ENCODE data around the gene CFAP97D2.

The CFAP97D2 gene

DNA sequence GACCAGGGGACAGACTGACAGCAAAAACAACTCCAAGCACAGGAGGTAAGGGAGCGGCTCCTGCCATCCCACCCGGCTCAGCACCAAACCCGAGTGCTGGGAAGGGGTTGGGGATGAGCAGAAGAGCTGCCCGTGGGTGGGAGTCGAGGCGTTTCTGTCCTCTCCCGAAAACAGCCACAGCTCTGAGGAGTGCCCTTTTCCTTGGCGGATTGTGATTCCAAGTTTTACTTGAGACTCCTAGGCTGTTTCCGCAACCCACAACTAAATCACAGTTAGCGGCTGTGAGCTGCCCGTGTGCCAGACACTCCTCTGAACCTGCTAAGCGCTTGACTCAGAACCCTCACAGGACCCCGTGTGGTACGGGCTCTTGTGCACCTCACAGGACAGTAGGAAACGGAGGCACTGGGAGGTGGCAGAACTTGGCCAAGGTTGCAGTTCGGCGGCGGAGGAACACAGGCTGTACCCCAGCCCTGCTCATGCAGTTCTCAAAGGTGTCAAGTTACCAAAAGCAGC, 21.4 kb downstream of the CFAP97D2 start:
- no peak for DNase-seq

DNA sequence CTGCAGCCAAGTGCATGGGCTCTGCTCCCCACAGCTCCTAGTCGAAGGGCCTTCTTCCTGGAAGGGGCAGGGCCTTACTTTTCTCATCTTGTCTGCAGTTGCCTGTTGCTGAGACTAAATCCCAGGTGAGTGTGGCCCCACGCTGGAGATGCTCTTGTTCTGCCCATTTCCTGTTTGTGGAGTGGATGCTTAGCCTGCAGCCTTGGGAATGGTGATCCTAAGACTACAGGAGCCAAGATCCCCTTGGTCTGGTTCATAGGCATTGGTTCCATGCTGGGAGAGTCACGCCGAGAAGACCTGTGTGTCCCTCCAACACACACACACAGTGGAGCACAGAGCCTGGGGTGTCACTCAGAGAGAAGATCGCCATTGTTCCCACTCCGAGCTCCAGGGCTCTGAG, 23.5 kb downstream of the CFAP97D2 start:
- DNase-seq: no peak

DNA sequence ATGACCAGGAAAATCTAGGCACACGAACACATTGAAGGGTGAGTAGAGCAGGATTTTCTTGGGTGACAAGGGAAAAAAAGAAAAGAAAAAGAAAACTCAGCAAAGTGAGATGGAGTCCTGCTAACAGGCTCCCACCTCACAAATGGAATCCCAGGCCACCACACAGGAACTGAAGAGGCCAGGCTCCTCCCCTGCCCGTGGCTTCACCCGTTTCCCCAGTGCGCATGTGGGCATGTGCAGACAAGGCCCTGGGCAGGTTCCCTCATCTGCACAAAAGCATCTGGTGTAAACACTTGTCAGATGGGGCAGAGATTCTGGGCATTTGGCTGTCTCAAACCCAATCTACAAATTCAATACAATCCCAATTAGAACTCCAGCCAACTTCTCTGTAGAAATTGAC, 24.5 kb downstream of the CFAP97D2 start:
- no peak for DNase-seq

DNA sequence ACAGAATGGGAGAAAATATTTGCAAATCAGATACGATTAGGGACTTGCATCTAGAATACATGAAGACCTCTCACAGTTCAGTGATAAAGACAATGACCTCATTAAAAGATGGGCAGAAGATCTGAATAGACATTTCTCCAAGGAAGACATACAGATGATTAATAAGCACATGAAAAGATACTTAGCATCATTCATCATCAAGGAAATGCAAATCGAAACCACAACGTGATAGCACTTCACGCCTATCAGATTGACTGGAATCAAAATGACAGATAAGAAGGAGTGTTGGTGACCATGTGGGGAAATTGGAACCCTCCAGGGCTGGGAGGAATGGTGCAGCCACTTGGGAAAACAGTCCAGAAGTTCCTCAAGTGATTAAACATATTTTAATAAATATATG, 25.8 kb downstream of the CFAP97D2 start:
- no peak for DNase-seq

DNA sequence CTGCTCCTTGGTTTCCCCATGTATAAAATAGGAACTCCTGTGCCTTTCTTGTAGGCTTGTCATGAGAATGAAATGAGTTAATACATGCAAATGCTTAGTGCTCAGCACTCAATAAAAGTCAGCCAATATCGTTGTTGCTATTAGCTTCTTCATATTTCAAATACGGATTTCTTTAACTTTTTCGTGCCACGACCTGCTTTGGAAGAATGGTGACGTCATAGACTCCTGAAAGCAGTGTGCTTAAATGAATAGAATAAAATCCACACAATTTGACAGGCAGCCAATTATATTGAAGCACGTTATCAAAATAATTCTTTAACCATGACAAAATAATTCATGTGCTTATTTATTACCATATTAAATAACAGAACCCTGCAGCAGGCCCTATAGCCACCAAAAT, 29.1 kb downstream of the CFAP97D2 start:
- no peak for DNase-seq

DNA sequence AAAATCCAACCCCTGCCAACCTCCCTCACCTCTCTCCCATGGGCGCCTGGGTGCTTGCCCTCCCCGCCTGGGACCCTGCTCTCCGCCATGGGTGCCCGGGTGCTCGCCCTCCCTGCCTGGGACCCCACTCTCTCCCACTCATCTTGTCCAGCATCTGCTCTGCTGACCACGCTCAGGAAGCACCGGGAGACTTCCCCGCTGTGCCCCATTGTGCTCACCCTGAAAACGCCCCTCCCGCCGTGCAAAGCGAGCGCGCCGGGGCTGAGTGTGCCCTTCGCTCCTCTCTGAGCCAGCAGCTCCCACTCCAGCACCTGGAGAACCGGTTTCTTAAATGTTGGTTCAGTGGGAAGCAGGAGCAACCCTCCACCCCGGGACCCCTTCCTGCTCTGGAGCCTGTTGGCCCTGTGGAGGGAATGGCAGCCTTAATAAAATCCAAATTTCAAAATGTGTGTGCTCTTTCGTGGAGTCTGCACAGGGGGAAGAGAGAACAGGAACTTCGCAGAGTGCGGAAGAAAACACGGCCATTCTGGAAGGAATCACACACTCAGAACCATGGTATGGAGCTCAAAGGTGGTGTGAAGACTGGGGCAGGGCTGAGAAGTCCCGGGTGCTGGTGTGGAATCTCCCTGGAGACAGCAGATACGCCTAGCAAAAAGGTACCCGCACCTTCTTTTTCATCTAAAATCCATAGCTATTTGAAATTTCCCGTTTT, 32.5 kb downstream of the CFAP97D2 start:
- no peak for DNase-seq

DNA sequence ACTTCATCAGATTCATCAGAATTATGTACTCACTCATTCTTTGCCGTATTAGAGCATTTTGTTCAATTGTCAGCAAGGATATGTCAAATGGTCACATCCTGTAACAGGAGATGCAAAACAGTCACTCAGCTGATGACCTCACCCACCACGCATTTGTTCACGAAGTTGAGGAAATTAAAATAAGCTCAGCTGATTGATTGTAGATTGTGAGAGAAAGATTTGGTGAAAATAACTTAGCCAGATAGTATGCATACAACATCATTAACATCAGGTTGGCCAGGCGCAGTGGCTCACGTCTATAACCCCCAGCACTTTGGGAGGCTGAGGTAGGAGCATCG, 33.1 kb downstream of the CFAP97D2 start:
- DNase-seq: no peak

DNA sequence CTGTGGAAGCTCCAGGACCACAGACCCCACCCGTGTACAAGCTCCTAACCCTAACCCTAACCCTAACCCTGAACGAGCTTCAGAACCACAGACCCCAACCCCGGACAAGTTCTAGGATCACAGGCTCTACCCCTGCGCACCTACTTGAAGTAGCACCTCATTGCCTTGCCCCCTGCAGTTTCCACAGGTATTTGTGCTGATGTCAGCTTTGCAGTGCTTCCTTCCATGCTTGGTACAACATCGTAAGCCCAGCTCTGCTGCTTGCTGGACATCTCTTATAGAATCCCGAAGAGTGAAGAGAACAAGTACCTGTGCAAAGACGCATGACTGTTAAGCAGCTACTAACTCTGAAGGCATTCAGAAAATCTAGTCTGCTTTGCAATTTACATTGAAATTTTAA, 34.9 kb downstream of the CFAP97D2 start:
- DNase-seq: no peak

DNA sequence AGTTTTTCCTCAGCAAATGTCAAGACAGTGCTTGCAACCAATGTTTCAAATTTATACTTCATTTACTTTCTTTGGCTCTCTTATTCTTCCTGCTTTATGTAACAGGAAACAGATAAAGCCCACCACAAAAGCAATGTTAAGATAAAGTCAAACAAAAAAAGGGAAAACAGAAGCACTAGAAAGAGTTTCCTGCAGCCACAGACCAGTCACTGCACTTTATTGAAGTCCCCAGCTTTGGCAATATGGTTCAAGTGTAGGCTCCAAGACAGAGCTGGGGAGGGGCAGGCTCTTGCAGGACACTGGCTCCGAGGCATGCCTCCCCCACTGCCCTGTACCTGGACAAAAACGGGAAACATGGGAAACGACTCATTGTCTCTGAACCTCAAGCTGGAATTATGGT, 40.3 kb downstream of the CFAP97D2 start:
- no peak for DNase-seq

DNA sequence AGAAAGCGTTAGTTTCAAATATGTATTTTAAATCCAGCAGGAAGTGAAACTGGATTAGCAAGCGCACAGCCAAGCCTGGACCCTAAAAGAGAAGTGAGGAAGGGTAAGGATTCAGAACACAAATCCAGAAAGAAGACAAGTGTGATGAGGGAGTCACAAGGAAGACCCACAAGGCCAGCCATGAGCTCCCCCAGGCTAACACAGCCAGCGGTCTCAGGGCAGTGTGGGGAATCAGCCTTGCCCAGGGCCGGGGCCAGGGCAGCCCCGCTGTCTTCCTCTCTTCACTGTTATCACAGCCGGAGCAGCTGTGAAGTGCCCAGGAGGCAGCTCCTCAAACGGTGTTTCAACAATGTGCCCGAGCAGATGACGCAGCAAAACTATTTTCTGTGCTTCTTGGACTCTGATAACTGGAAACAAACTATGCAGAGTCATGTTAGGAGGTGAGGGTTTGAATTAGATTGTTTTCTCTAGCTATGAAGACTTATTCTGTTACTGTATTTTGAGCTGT, 43.5 kb downstream of the CFAP97D2 start:
- DNase-seq: no peak

DNA sequence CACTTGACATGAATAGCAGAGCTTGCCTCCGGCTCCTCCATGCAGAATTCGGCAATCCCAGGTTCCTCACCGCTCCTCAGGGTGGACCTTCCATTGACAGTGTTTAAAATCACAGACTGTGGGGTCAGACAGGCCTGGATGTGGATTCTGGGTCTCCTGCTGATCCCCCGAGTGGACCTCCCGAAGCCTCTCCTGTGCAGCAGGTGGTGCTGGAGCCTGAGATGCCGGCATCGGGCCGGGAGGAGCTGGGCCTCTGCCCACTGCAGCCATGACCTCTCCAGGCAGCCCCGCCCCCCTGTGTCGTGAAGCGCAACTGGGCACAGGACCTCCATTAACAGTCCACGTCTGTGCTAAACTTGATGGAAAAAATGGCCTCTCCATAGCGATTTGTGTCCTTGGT, 45.1 kb downstream of the CFAP97D2 start:
- no peak for DNase-seq

DNA sequence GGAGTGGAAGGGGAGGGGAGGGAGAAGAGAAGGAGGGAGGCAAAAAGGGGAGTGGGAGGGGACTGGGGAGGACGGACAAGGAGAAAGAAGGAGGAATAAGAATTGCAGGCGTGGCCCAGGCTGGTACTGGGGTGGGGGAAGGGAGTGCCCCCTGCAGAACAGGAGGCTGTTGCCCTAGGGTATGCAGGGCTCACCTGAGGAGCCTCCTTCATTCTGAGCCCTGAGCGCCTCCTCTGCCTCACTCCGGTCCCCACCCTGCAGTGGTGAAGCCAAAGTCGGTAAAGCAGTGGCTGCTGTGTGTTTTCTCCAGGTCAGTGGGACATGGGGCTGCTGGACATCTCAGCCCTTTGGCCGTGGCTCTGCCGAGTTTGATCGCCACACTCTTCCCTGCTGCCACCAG, 46.6 kb downstream of the CFAP97D2 start:
- no peak for DNase-seq

DNA sequence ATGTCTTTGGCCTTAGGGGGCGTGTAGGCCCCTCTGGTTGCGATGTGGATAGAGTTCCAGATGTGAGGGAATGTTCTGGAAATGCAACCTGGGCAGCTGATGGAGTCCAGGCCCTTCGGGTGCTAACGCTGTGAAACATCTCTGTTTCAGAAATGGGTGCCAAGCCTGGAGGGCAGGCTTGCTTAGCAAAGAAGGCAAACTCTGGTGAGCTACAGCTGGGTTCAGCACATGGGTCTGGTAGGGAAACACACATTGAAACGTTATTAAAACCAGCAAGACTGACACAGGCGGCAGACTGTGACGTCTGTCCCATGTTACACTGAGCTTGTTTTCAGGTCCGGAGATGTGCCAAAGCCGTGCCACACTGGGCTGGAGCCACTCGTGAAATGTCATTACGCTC, 47.0 kb downstream of the CFAP97D2 start:
- DNase-seq: no peak

DNA sequence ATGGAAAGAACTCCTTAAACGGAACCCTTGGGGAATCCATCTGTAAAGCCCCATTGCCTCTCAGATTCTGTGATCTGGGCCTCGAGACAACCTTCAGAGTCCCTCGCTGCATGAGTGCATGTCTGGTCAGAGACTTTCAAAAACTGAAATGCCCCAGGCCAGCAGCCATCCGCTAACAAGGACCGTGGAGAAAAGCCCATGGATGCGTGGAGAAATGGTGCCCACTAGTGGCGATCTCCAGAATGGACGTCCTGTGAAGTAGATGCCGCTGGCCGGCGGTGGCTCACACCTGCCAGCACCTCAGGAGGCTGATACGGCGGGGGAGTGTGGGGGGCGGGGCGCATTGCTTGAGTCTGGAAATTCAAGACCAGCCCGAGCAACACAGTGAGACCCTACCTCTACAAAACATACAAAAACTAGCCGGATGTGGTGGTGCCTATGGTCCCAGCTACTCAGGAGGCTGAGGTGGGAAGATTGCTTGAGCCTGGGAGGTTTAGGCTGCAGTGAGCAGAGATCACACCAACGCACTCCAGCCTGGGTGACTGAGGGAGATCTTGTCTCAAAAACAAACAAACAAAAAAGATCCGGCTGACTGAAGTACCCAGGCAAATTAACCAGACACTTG, 47.8 kb downstream of the CFAP97D2 start:
- peak; percentile 81 for DNase-seq

DNA sequence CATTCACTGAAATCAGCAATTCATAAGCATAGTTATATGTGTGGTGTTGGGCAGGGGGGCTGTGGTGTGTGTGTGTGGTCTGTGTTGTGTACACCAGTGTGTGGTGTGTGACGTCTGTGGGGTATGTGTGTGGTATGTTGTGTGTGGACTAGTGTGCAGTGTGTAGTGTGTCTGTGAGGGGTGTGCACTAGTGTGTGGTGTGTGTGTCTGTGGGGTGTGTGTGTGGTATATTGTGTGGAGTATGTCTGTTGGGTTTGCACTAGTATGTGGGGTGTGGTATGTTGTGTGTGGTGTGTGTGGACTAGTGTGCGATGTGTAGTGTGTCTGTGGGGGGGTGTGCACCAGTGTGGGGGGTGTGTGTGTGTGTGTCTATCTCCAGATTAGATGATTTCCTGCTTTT, 48.5 kb downstream of the CFAP97D2 start:
- no peak for DNase-seq

DNA sequence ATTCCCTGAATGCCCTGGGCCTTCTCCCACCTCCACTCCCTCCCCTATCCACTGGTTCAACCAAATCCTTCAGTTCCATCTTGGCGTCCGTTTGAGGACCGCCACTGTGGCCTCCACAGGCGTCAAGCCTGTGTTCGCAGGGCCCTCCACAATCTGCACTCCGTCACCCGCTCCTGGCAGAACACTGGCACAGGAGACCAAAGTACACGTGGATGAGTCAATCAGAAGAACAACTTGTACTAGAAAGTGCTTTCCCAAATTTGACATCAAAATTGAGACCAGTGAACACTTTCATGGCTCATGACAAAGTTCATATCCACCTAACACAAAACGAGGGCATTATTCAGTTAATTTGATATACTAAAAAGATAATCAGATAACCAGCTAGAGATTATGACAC, 49.1 kb downstream of the CFAP97D2 start:
- no peak for DNase-seq

DNA sequence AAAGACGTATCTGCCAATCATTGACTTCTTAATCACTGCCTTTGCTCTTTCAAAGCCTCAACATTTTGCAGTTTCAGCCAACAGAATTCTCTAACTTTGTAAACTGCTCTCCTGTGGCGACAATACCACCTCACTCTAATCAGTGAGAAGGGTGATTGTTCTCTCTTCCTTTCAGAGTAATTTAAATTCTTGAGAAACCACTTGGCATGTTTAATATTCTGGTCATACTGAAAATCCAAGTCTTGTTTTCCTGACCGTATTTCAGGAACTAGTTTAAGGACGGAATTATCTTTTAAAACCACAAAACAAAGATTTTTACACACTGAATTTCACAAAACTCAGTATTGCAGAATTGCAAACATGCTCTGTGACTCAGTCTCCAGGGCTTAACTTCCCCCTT, 50.4 kb downstream of the CFAP97D2 start:
- DNase-seq: no peak

DNA sequence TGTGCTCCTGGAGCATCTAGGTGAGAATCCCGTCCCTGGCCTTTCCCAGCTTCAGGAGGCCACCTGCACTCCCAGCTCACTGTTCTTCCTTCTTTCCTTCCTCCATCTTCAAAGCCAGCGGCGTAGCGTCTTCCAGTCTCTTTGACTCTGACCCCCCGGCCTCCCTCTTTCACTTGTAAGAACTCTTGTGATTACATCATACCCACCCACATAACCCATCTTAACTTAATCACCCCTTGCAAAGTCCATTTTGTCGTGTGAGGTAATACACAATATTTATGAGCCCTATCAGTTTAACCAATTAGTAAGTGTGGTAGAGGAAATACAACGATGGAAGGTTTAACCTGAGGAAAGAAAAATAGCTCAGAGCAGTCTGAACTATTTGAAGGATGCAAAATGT, 51.1 kb downstream of the CFAP97D2 start:
- DNase-seq: no peak

DNA sequence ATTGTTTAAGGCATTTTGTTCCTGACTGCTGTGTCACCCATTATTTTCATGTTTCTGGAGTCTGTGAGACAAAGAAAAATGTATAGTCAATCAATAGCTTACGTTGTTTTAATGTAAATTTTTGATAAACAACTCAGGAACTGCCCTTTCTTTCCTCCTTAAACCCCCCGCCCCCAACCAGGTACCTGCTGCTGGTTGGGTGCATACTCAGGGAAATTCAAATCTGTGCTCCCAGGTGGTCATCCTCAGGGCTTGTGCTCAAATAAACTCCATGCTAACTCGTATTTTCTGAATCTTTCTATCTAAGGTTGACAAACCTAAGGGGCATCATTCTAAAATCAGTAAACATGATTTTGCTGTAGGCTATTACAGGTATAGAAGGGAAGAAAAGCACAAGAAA, 51.5 kb downstream of the CFAP97D2 start:
- DNase-seq: no peak

DNA sequence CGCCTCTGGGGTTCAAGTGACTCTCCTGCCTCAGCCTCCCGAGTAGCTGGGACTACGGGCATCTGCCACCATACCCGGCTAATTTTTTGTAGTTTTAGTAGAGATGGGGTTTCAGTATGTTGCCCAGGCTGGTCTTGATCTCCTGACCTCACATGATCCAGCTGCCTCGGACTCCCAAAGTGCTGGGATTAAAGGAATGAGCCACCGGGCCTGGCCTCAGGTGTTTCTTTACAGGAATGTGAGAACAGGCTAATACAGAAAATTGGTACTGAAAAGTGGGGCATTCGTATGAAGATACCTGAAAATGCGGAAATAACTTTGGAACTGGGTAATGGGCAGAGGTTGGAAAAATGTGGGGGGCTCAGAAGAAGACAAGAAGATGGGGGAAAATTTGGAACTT, 52.8 kb downstream of the CFAP97D2 start:
- no peak for DNase-seq

DNA sequence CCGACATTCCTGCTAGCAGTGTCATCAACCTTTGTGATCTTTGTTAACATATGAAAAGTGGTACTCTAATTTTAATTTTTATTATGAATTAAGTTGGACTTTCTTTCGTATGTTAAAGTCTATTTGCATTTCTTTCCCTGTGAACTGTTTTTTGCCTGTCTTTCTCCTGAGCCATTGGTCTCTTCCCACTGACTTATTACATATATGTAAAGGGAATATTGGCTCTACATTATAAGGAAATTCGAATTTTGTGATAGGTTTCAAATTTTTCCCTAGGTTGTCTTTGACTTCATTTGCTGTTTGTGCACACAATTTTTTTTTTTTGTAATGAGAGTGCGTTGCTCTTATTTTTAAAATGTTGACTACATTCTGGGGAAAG, 55.2 kb downstream of the CFAP97D2 start:
- no peak for DNase-seq

DNA sequence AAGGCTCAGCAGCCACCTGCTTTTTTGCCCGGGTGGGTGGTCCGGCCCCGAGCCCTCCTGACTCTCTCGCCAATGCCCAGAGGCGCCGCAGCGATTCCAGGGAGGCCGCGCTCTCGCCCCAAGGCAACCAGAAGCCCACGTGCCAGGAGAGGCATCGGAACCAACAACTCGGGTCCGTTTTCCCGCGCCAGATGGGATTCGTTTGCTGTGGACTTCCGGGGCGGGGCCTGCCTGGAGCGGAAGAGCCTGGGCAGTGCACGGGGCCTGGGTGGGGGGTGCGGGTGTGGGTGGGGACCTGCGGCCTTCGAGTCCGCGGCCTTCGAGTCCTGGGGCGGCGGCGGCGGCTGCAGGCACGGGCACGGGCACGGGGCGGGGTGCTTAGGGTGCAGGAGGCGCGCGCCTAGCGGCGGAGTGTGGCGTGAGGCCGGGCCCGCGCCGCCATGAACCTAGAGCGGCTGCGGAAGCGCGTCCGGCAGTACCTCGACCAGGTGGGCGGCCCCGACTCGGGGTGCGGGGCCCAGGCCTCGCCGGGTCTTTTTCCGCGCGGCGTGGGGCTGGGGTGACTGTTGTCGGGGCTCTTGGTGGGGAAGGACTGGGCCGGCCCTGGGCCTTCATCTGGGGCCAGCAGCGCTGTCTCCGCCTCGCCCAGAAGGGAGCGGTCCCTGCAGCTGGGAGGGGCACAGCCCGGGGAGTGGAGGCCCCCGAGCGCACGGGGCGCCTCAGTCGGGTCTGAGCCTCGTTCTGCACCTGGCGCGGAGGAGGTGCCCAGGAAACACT, 55.8 kb downstream of the CFAP97D2 start, which contains the start of gene CDC16:
Gene CDC16, plus strand, starts transcription at position 253 of the 777 bp plus-strand sequence. Its CDS starts 188 bp downstream, at position 441.
- peak; percentile 76 for DNase-seq

DNA sequence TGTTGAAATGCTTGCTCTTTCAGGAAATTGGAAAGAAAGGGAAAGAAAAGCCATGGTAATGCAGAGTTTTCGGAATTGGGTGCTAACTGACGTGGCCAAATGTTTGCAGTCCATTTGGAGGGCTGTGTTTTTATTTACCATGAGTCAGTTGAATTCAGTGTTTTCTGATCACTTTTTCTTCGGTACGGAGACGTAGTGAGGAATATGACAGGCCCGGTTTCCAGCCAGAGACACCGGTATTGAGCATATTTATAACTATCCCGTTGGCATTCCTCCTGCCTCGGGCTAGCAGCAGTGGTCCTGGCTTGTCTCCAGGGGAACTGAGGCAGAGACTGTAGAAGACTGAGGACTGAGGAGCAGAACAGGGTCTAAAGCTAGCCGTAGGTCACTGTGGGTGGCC, 56.6 kb downstream of the CFAP97D2 start:
- no peak for DNase-seq

DNA sequence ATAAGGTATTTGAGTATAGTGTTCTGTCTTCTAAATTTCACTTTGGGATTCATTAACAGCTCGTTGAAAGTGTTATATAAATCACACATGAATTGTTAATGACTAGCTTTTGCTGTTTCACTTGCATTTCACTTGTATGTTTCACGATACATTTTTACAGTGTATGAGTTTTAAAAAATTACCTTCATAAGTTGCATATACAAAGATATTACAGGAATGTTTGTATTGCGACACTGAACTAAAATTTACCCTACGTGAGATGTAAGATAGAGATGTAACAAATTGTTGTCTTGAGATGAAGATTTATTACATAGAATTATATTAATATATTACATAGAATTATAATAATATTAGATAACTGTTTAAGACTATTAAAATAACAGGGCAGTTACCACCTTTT, 57.2 kb downstream of the CFAP97D2 start:
- no peak for DNase-seq

Data from NCI-H748 treated with DMSO at 0.1 percent for 48 hours (cell line).